ENCODE measurements around the gene TFCP2.

DNA sequence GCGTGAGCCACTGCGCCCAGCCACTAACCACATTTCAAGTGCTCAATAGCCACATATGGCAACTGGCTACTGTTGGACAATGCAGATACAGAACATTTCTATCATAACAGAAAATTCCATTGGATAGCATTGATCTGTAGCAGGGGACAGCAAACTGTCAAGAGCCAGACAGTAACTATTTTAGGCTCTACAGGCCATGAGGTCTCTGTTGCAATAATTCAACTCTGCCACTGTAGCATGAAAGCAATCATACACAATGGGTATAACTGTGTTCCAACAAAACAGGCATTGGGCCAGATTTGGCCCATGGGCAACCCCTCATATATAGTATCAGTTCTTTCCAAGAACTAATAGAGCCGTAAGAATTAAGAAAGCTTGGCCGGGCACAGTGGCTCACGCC lies 97.5 kb downstream of the TFCP2 start:
- TF ChIP-seq, protein P1, sequence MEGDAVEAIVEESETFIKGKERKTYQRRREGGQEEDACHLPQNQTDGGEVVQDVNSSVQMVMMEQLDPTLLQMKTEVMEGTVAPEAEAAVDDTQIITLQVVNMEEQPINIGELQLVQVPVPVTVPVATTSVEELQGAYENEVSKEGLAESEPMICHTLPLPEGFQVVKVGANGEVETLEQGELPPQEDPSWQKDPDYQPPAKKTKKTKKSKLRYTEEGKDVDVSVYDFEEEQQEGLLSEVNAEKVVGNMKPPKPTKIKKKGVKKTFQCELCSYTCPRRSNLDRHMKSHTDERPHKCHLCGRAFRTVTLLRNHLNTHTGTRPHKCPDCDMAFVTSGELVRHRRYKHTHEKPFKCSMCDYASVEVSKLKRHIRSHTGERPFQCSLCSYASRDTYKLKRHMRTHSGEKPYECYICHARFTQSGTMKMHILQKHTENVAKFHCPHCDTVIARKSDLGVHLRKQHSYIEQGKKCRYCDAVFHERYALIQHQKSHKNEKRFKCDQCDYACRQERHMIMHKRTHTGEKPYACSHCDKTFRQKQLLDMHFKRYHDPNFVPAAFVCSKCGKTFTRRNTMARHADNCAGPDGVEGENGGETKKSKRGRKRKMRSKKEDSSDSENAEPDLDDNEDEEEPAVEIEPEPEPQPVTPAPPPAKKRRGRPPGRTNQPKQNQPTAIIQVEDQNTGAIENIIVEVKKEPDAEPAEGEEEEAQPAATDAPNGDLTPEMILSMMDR (IDR thresholded peaks at IDR 0.05) = no peak
- no peak for TF ChIP-seq POLR2A (IDR thresholded peaks at IDR 0.05)
